Stimulated activated CD8-positive, alpha-beta memory T cell treated with anti-CD3 and anti-CD28 coated beads, Interleukin-7, amount 100 ng/mL, for 4 hours (primary cell): ENCODE measurements around the gene ETV6.
A peak's percentile ranks its signal among the peaks of the same experiment; 100 is the strongest.

ENCODE experiments used
- DNase-seq, 2 donors: peaks; one replicate each; pipeline ENCODE4 v3.0.0-alpha.2; 2020; ENCODE audit warnings: low read depth in 2 of 2

The ETV6 gene

DNA sequence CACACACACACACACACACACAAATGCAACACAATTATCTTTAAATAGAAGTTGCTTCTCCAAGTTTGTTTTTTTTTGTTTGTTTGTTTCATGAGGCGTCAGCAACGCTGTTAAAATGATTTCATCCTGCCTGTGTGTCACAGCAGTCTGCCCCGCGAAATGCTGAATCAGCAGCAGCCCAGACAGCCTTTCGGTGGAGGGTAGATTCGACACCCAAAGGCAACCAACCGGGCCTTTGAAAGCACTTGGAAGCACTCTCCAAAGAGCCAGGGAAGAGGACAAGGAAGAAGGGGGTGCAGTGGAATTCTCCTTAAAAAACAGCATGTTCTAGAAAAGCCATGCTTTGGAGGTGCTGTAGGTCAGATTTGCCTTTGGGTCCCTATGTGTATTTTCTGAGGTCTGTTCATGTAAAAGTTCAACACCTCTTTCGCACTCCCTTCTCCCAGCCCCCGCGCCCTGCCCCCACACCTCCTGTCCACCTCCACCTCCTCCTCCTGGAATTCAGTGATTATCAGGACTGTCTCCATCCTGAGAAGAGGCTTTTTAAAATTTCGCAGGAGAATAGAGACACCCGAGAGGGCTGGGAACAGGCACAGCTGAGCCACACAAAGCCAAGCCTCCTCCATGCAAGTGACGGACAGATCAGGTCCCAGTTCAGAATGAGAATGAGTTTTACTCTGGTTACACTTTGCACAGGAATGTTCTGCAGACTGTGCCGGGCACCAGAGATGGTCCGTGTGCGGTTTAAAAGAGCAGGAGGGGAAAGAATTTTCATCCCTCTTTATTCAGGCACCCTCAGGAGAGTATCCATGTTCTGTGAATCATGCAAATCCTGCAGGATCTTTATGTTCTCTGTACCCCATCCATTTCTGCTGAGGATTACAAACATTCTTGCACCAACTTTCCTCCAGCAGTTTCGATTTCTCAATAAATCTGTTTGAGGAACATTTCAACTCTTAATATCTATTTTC lies 177.9 kb downstream of the ETV6 start:
- no peak for DNase-seq

DNA sequence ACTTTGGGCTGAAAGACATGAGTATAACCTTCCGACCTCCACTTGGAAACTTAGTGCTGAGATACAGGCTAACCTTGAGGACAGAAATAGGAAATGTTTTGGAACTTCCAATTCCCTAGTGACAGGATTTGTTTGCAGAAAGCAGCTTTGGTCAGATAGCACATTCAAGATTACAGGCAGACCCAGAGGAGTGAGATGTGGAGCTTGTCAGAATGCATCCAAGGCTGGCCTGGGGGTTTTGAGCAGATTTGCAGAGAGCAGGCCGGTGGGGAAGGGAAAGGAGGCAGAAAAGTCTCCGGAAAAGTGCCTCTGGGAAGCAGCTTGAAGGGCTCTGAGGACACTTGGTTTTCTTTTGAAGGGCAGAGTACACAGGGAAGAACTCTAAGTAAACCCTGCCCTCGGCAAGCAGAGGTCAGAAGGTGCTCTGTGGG lies 180.3 kb downstream of the ETV6 start:
- DNase-seq, result no peak

DNA sequence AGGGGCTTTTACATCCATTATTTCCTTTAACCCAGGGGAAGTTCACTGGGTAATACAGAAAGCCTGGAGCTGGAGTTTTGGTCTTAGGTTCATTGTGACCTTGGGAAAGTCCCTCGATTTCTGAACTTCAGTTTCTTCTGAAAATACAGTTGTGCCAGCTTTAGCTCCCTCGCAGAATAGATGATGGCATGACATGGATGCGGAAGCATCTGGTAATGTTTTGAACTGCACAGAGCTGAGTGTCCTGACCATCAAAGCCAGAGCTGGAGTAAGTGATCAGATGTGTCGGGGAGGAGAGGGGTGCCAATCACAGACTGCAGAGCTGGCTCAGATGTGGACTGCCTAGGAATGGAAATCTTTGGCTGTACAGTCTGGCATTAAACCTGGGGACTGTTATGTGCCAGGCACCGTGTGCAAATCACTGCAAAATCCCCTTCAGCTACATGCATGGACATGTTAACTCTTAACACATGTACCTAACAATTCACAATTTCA lies 180.9 kb downstream of the ETV6 start:
- no peak for DNase-seq

- no peak for DNase-seq
These were observed 182.6 kb downstream of the ETV6 start for GRCh38 chr12:11832093-11832492.

DNA sequence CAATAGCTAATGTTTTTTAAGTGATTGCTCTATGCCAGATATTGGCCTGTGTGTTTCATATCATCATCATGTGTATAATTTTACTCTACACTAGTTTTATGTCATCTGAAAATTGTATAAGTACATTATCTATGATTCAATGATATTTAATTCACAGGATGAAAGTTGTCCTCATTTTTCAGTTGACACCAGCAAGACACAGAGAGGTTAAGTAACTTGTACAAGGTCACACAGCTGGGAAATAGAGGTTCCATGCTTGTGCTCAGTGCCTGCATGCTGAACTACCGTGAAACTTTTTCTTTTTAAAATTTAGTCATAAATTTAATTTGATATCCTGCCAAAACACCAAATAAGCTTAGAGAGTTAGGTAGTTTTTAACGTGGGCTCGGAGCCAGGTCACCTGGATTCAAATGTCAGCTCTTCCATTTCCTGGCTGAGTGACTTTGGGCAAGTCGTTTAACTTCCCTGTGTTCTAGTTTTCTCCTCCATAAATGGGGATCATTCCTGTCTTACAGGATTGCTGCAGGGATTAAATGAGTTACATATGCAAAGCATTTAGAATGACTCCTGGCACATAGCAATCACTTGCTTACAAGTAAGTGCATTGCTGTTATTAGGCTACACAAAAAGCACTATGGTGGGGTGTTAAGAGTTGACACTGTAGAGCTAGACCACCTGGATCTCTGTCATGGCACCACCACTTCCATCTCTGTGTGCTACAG lies 183.9 kb downstream of the ETV6 start:
- no peak for DNase-seq

DNA sequence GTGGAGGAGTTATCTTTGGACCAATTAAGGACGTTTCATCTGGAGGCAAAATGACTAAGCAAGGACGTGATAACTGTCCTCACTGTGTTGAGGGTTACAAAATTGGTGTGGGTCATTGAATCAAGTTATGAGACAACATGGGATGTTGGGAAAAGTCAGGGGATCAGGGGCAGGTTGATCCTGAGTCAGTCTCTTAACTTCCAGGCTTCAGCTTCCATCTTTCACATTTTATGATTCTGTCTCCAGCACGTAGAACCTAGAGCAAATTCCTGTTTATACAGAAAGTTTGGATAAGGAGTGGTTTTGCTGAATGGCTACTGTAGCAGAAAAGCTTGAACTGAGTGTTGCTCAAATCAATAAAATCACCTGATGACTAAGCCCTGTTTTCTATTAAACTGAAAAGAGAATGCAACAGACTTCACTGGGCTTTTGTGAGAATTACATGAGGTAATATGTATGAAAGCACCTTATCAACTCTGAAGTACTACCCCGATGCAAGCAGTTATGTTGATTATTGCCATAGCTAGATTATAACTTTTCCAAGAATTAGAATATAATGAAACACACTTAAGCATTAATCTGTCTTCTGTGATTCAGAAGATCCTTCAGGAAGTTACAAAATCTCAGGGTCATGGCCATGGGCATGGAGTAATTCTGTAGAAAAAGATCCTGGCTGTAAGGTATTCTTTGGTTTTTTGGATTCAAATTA lies 184.8 kb downstream of the ETV6 start:
- no peak for DNase-seq

DNA sequence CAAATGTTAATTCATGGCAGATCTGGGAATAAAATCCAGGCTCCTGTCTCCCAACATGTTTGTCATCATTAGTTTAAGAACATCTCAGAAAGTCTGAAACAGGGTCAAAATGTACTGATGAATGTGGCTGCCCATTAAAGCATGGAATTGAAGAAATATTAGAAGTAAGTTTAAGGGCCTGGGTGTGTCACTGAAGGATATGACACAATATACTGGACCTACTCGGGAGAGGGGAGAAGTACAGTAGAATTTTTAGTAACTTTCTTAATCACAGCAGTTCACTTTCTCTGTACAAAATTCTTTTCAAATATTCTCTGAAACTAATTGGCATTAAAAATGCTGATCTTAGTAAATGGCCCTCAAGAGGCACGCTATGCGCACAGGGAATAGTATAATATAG lies 185.5 kb downstream of the ETV6 start:
- DNase-seq, result no peak

DNA sequence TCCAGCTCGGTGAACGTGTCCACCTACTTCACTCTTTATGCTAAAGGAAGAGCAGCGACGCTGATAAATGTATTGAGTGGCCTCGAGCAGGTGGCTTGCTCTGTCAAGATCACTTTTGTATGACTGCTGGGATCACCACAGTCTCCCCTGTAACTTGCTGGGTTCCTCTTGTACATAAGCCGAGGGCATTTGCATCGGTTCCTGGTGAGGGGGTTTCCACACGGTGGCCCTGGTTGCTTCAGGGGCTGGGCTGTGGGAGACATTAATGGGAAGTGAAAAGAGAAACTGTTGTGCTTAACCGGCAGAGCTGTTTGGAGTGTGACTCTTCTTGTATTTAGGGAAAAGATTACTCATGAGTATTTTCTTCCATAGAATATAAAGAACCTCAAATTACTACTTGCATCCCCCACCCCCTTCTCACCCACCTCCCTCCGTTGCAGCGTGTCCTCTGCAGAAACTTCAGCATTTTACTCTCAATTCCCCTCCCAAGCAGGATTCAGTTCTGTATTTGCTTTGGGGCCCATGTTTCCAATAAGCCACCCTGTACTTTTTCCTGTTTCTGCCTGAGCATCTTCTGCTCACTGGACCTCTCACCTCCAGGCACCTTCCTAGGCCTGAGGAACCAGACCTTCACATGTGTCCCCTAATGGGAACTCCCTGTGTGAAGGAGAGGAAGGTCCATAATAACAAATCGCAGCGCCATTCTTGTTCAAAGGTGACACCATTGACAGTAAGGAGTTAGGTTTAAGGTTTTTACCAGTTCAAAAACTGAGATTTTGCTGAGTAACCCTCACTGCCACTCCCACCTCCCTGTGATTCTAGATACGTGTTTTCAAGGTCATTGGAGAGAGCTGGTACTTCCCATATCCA lies 187.0 kb downstream of the ETV6 start:
- DNase-seq, result peak; percentile 24

GRCh38 chr12:11837216-11837934 lies 187.9 kb downstream of the ETV6 start:
- no peak for DNase-seq

DNA sequence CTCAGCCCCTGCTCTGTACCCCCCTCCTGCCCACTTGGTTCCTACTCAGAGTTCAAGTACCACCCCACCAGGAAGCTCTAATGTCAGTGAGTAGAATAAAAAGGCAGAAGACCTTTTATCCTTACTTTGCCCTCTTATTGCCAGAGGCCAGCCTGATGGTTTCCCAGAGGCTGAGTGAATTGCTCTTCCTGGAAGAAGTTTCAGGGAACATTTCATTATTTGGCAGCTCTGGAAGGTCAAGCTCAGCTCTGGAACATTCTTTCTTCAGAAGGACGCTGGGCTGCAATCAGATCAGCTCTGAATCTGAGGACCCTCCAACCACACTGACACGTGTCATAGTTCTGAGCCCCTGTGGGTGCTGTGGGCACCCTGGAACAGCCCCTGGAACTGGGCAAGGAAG lies 188.9 kb downstream of the ETV6 start:
- DNase-seq, result no peak

GRCh38 chr12:11839091-11839641 lies 189.7 kb downstream of the ETV6 start:
- DNase-seq, result no peak

GRCh38 chr12:11840366-11840765 lies 190.9 kb downstream of the ETV6 start:
- DNase-seq, result no peak

DNA sequence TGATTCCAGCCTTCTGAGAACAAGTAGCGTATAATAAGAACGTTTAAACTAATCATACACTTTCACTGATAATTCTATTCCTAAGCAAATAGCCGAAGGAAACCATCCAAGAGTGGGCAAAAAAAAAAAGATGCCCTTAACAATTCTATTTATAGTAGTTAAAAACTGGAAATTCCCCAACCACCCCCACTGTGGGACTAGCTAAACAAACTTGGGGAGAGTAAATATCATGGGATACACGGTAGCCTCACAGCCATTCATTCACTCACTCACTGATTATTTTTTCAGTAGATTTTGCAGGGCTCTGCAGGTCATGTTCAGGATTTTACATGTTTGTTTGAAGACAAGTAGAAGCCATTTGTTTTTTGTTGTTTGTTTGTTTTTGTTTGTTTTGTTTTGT lies 197.0 kb downstream of the ETV6 start:
- DNase-seq, result no peak

DNA sequence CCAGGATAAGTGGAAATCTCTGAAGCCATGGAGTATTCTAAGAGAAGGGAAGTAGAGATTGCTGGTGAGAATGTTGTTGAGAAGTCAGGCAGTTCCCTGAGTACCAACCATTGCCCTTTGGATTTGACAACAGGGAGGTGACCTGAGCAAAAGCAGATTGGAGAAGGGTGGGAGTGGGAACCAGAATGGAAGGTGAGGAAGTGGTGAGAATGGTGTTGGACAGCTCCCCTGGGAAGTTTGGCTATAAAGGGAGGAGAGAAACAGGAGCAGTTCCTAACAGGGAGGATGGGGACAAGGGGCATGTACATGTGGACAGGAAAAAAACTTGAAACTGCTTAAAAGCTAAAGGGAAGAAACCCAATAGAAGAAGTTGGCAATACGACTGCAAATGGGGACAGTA lies 198.1 kb downstream of the ETV6 start:
- DNase-seq, result no peak

- no peak for DNase-seq
These were observed 200.5 kb downstream of the ETV6 start for GRCh38 chr12:11849757-11850504.

GRCh38 chr12:11853126-11853525 lies 203.7 kb downstream of the ETV6 start:
- no peak for DNase-seq

- no peak for DNase-seq
These were observed 204.6 kb downstream of the ETV6 start for GRCh38 chr12:11854011-11854499.

GRCh38 chr12:11855983-11856374 lies 206.5 kb downstream of the ETV6 start:
- no peak for DNase-seq

GRCh38 chr12:11856971-11857370 lies 207.5 kb downstream of the ETV6 start:
- DNase-seq, result no peak
